ENCODE results near the gene EVI5.
"Not testable (repeated sequence)": the region's sequence is repeated elsewhere in the genome, so short reads cannot be mapped to it uniquely, and the experiment has no call there.

The EVI5 gene

GRCh38 chr1:92527670-92528069, 257.2 kb downstream of the EVI5 start:
- ATAC-seq (ENCODE audit: low read depth) (no peak), DNase-seq (ENCODE audit: low spot score) (no peak)
- Histone ChIP-seq H3K36me3 (ENCODE audit: low read depth) (no peaks in the 10 kb centered on the region), H3K4me3 (ENCODE audit: severe bottlenecking) (no peak overlapping the region), H3K9me3 (ENCODE audit: severe bottlenecking) (no peaks in the 10 kb centered on the region), H3K27ac (ENCODE audit: poor library complexity, severe bottlenecking) (no peak overlapping the region), H3K4me1 (ENCODE audit: insufficient read depth, poor library complexity, severe bottlenecking) (no peaks in the 10 kb centered on the region), H3K27me3 (ENCODE audit: insufficient read depth, poor library complexity, severe bottlenecking) (no peaks in the 10 kb centered on the region)
- TF ChIP-seq, protein P1, sequence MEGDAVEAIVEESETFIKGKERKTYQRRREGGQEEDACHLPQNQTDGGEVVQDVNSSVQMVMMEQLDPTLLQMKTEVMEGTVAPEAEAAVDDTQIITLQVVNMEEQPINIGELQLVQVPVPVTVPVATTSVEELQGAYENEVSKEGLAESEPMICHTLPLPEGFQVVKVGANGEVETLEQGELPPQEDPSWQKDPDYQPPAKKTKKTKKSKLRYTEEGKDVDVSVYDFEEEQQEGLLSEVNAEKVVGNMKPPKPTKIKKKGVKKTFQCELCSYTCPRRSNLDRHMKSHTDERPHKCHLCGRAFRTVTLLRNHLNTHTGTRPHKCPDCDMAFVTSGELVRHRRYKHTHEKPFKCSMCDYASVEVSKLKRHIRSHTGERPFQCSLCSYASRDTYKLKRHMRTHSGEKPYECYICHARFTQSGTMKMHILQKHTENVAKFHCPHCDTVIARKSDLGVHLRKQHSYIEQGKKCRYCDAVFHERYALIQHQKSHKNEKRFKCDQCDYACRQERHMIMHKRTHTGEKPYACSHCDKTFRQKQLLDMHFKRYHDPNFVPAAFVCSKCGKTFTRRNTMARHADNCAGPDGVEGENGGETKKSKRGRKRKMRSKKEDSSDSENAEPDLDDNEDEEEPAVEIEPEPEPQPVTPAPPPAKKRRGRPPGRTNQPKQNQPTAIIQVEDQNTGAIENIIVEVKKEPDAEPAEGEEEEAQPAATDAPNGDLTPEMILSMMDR (IDR thresholded peaks at IDR 0.05; ENCODE audit: poor library complexity, severe bottlenecking) = no peak

GRCh38 chr1:92524944-92525590, 259.8 kb downstream of the EVI5 start:
- not testable (repeated sequence) for H3K36me3 ChIP-seq (ENCODE audit: low read depth); ATAC-seq (ENCODE audit: low read depth); H3K27ac ChIP-seq (ENCODE audit: poor library complexity, severe bottlenecking); H3K4me3 ChIP-seq (ENCODE audit: severe bottlenecking); DNase-seq (ENCODE audit: low spot score); H3K27me3 ChIP-seq (ENCODE audit: insufficient read depth, poor library complexity, severe bottlenecking); H3K9me3 ChIP-seq (ENCODE audit: severe bottlenecking); H3K4me1 ChIP-seq (ENCODE audit: insufficient read depth, poor library complexity, severe bottlenecking)

GRCh38 chr1:92519043-92519442, 265.9 kb downstream of the EVI5 start:
- no peak for DNase-seq (ENCODE audit: low spot score)
- Histone ChIP-seq H3K27me3 (ENCODE audit: insufficient read depth, poor library complexity, severe bottlenecking) (no peaks in the 10 kb centered on the region), H3K4me3 (ENCODE audit: severe bottlenecking) (no peak overlapping the region), H3K36me3 (ENCODE audit: low read depth) (no peaks in the 10 kb centered on the region), H3K4me1 (ENCODE audit: insufficient read depth, poor library complexity, severe bottlenecking) (no peaks in the 10 kb centered on the region), H3K27ac (ENCODE audit: poor library complexity, severe bottlenecking) (no peak overlapping the region), H3K9me3 (ENCODE audit: severe bottlenecking) (no peaks in the 10 kb centered on the region)
- ATAC-seq (ENCODE audit: low read depth) = no peak
- TF ChIP-seq, protein P1 (IDR thresholded peaks at IDR 0.05; ENCODE audit: poor library complexity, severe bottlenecking) = no peak

DNA sequence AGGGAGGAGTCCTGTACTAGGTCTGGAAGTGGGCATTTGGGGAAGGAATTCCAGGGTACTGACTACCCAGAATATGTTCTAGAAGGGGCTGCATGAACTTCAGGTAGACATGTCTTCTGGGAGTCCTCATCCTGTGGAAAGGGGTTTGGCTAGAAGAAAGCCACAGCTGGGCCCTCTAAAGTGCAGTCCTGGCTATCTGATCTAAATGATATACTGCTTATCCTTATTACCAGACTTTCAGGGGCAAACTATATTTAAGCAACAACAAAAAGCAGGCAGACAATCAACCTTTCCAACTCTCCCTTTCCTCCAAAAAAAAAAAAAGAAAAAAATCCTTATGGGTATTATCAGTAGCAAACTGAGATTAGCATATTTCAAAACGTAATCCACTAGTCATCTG, 268.3 kb downstream of the EVI5 start:
- no peaks in the 10 kb centered on the region for H3K36me3 ChIP-seq (ENCODE audit: low read depth)
- TF ChIP-seq, protein P1 (IDR thresholded peaks at IDR 0.05; ENCODE audit: poor library complexity, severe bottlenecking) = no peak
- no peak overlapping the region for H3K4me3 ChIP-seq (ENCODE audit: severe bottlenecking)
- DNase-seq (ENCODE audit: low spot score) = no peak
- ATAC-seq (ENCODE audit: low read depth) = no peak
- no peaks in the 10 kb centered on the region for H3K27me3 ChIP-seq (ENCODE audit: insufficient read depth, poor library complexity, severe bottlenecking)
- H3K4me1 ChIP-seq (ENCODE audit: insufficient read depth, poor library complexity, severe bottlenecking) = no peaks in the 10 kb centered on the region
- H3K9me3 ChIP-seq (ENCODE audit: severe bottlenecking) = no peaks in the 10 kb centered on the region
- no peak overlapping the region for H3K27ac ChIP-seq (ENCODE audit: poor library complexity, severe bottlenecking)

DNA sequence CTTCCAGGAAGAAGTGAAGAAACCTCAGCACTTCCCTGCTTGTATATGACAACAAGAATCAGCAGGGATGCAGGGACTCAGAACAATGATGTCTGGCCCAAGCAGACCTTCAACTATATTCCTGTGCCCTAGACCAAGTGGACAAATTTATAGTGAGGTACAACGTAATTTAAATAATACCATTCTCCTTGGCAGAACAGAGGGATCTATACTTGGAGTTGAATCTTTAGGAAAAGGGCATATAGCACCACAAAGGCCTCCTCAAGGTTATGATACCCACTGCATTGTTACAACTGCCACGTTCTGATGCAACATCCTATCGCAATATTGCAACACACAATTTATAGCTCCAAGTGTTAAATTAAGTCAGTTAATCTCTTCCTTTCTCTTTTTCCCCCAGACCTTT, 269.1 kb downstream of the EVI5 start:
- ATAC-seq (ENCODE audit: low read depth) = no peak
- no peaks in the 10 kb centered on the region for H3K4me1 ChIP-seq (ENCODE audit: insufficient read depth, poor library complexity, severe bottlenecking)
- no peaks in the 10 kb centered on the region for H3K9me3 ChIP-seq (ENCODE audit: severe bottlenecking)
- TF ChIP-seq, protein P1 (IDR thresholded peaks at IDR 0.05; ENCODE audit: poor library complexity, severe bottlenecking) = no peak
- DNase-seq (ENCODE audit: low spot score) = no peak
- H3K4me3 ChIP-seq (ENCODE audit: severe bottlenecking) = no peak overlapping the region
- H3K27me3 ChIP-seq (ENCODE audit: insufficient read depth, poor library complexity, severe bottlenecking) = no peaks in the 10 kb centered on the region
- no peak overlapping the region for H3K27ac ChIP-seq (ENCODE audit: poor library complexity, severe bottlenecking)
- H3K36me3 ChIP-seq (ENCODE audit: low read depth) = no peaks in the 10 kb centered on the region
